ENCODE results near the gene SNRPD1.

DNA sequence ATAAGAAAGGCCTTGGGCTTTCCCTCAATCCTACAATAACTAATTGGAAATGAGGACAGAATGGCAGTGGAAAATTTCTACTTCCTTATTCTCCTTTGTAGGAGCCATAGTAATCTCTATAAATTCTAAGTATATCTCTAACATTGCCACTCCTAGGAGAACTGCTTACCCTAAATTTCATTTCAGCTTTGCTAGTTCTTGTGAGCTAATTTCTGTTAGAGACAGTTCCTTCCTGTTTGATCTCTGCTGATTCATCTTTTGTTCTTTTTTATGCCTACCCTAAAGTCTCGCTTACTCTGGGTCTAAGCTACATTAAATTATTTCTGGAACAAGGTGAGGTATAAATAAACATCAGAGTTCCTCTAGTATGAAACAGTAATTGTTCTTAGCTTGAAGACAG is 66.7 kb downstream of the SNRPD1 start:
- TF ChIP-seq, protein P1, sequence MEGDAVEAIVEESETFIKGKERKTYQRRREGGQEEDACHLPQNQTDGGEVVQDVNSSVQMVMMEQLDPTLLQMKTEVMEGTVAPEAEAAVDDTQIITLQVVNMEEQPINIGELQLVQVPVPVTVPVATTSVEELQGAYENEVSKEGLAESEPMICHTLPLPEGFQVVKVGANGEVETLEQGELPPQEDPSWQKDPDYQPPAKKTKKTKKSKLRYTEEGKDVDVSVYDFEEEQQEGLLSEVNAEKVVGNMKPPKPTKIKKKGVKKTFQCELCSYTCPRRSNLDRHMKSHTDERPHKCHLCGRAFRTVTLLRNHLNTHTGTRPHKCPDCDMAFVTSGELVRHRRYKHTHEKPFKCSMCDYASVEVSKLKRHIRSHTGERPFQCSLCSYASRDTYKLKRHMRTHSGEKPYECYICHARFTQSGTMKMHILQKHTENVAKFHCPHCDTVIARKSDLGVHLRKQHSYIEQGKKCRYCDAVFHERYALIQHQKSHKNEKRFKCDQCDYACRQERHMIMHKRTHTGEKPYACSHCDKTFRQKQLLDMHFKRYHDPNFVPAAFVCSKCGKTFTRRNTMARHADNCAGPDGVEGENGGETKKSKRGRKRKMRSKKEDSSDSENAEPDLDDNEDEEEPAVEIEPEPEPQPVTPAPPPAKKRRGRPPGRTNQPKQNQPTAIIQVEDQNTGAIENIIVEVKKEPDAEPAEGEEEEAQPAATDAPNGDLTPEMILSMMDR (IDR thresholded peaks at IDR 0.05; ENCODE audit: low read depth, low read length, missing input control) = no peak
- TF ChIP-seq TAF1 (conservative IDR thresholded peaks at IDR 0.05) = no peak
- TF ChIP-seq SP1 (IDR thresholded peaks at IDR 0.05) = no peak
- TF ChIP-seq EGR1 (IDR thresholded peaks at IDR 0.05; ENCODE audit: low read depth in 2 of 2) = no peak
- no peak for TF ChIP-seq JUND (IDR thresholded peaks at IDR 0.05)
- no peak for TF ChIP-seq RAD21 (IDR thresholded peaks at IDR 0.05)

Data from liver (tissue), 3 donors.